WERI-Rb-1 (cell line): Measurements from ENCODE around the gene HECA.

Source experiments
- DNase-seq: peaks from one replicate; pipeline ENCODE4 v3.0.0-alpha.2; 2020
- H3K27ac ChIP-seq: fragments of 250-450 bp; sonication (Bioruptor Pico); 2 replicates; pipeline ENCODE4 v1.5.1; 2020; ENCODE audit warnings: mild to moderate bottlenecking, moderate library complexity
- H3K27me3 ChIP-seq: fragments of 250-450 bp; sonication (Bioruptor Pico); 2 replicates; pipeline ENCODE4 v1.5.1; 2021; ENCODE audit warnings: mild to moderate bottlenecking, low read depth, moderate library complexity; ENCODE audit not compliant: insufficient read depth, severe bottlenecking
- H3K36me3 ChIP-seq: fragments of 250-450 bp; sonication (Bioruptor Pico); 2 replicates; pipeline ENCODE4 v1.5.1; 2020; ENCODE audit warnings: mild to moderate bottlenecking, moderate library complexity
- H3K4me3 ChIP-seq: 2 replicates; pipeline ENCODE4 v1.5.1; 2011; ENCODE audit warnings: low read depth, mild to moderate bottlenecking, control low read depth, low read length
- H3K9me3 ChIP-seq: fragments of 250-450 bp; sonication (Bioruptor Pico); 2 replicates; pipeline ENCODE4 v1.5.1; 2021; ENCODE audit warnings: mild to moderate bottlenecking, moderate library complexity; ENCODE audit not compliant: severe bottlenecking
- TF ChIP-seq, protein P1 (sequence below): IDR thresholded peaks from 2 replicates; pipeline ENCODE4 v1.5.1; 2011; ENCODE audit warnings: low read depth, mild to moderate bottlenecking, control low read depth, inconsistent platforms, low read length

The HECA gene

GRCh38 chr6:139159016-139159415 lies 24.1 kb downstream of the HECA start:
- DNase-seq: no peak
- TF ChIP-seq, protein P1, sequence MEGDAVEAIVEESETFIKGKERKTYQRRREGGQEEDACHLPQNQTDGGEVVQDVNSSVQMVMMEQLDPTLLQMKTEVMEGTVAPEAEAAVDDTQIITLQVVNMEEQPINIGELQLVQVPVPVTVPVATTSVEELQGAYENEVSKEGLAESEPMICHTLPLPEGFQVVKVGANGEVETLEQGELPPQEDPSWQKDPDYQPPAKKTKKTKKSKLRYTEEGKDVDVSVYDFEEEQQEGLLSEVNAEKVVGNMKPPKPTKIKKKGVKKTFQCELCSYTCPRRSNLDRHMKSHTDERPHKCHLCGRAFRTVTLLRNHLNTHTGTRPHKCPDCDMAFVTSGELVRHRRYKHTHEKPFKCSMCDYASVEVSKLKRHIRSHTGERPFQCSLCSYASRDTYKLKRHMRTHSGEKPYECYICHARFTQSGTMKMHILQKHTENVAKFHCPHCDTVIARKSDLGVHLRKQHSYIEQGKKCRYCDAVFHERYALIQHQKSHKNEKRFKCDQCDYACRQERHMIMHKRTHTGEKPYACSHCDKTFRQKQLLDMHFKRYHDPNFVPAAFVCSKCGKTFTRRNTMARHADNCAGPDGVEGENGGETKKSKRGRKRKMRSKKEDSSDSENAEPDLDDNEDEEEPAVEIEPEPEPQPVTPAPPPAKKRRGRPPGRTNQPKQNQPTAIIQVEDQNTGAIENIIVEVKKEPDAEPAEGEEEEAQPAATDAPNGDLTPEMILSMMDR: no peak
- no peaks in the 10 kb centered on the region for H3K36me3 ChIP-seq

GRCh38 chr6:139161169-139161568 lies 26.3 kb downstream of the HECA start:
- TF ChIP-seq, protein P1: no peak
- Histone ChIP-seq H3K27me3 (no peaks in the 10 kb centered on the region), H3K27ac (no peak overlapping the region), H3K36me3 (no peaks in the 10 kb centered on the region), H3K9me3 (no peaks in the 10 kb centered on the region), H3K4me3 (no peak overlapping the region)
- DNase-seq: no peak

More at GRCh38 chr6:139159016-139159415, 24.1 kb downstream of the HECA start:
- Histone ChIP-seq H3K27me3 (no peaks in the 10 kb centered on the region), H3K4me3 (no peak overlapping the region), H3K27ac (no peak overlapping the region), H3K9me3 (no peaks in the 10 kb centered on the region)

DNA sequence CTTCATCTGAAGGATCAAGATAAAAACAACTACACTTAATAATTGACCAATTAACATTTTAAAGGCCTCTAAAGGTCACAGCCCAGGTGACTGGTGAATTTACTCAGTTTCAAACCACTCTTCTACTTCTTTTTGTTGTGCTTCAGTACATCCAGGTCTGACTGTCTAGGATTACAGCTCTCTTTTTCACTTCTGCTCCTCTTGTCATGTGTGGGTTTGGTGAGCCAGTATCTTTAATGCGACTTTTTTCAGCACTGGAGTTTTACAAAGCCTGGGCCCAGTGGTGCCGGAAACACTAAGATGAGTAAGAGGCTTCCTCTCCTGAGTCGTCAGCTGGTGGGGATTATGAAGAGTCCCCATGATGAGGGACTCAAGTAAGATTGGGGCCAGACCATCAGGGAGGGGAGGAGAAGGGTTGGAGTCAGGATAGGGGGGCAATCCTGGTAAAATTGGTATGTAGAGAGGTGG lies 27.0 kb downstream of the HECA start:
- TF ChIP-seq, protein P1: no peak
- Histone ChIP-seq H3K27me3 (no peaks in the 10 kb centered on the region), H3K27ac (no peak overlapping the region), H3K9me3 (no peaks in the 10 kb centered on the region), H3K36me3 (peaks cover 2% of the 10 kb centered on the region), H3K4me3 (no peak overlapping the region)
- no peak for DNase-seq

- no peak overlapping the region for H3K4me3 ChIP-seq
- DNase-seq: no peak
- H3K36me3 ChIP-seq: peaks cover 10% of the 10 kb centered on the region
- no peak overlapping the region for H3K27ac ChIP-seq
- TF ChIP-seq, protein P1: no peak
- no peaks in the 10 kb centered on the region for H3K27me3 ChIP-seq
- H3K9me3 ChIP-seq: no peaks in the 10 kb centered on the region
Observed at GRCh38 chr6:139164001-139164400, 29.1 kb downstream of the HECA start.

GRCh38 chr6:139165324-139165723 lies 30.4 kb downstream of the HECA start:
- H3K4me3 ChIP-seq: no peak overlapping the region
- H3K9me3 ChIP-seq: no peaks in the 10 kb centered on the region
- TF ChIP-seq, protein P1: no peak
- H3K36me3 ChIP-seq: peaks cover 10% of the 10 kb centered on the region
- H3K27me3 ChIP-seq: no peaks in the 10 kb centered on the region
- no peak for DNase-seq
- no peak overlapping the region for H3K27ac ChIP-seq

- DNase-seq: no peak
- TF ChIP-seq, protein P1: no peak
- Histone ChIP-seq H3K36me3 (peaks cover 10% of the 10 kb centered on the region), H3K4me3 (no peak overlapping the region), H3K9me3 (no peaks in the 10 kb centered on the region), H3K27ac (no peak overlapping the region), H3K27me3 (no peaks in the 10 kb centered on the region)
Observed at GRCh38 chr6:139166238-139166955, 31.5 kb downstream of the HECA start.
